IMR-90 (cell line): ENCODE measurements around the gene AP4B1. TPM values are rescaled to one million over a fixed set of nuclear protein-coding genes. Genes with fewer than 3 reads are reported as not detected.

Experiments used
- ATAC-seq: fragments of 200-7000 bp; cut with Tn5 transposase; 2 replicates; pipeline ENCODE4 v1.9.1; 2020; ENCODE audit warnings: low read depth, mild to moderate bottlenecking, moderate library complexity
- BruUV-seq: library from RNA; stranded (reverse); fragments of 400-500 nt; replicated peaks from 2 replicates; lab custom pipeline; 2021; lab: Mats Ljungman, UMichigan
- CTCF ChIA-PET: fragments of 300-600 bp; formaldehyde crosslinking; extraction: SDS; loops from one replicate; lab custom pipeline; 2021; ENCODE audit warnings: antibody characterized with exemption; lab: Yijun Ruan, JAX
- POLR2A ChIA-PET: fragments of 300-600 bp; sonication (Branson Sonifier 250); formaldehyde crosslinking; loops from one replicate; lab custom pipeline; 2022; ENCODE audit warnings: antibody characterized with exemption; ENCODE audit not compliant: unreplicated experiment; lab: Charles Lee
- DNase-seq: peaks from one replicate; pipeline ENCODE4 v3.0.0; 2013
- H2AFZ ChIP-seq: replicated peaks from 2 replicates; pipeline ENCODE3; 2013; ENCODE audit warnings: low read length, mild to moderate bottlenecking; ENCODE audit not compliant: poor library complexity
- H2AK5ac ChIP-seq: 2 replicates; pipeline ENCODE4 v1.6.1; 2013; ENCODE audit warnings: low read depth, low read length, inconsistent platforms
- H2AK9ac ChIP-seq: replicated peaks from 2 replicates; pipeline ENCODE3; 2013; ENCODE audit warnings: mild to moderate bottlenecking, low read depth, low read length, moderate library complexity; ENCODE audit not compliant: poor library complexity
- H2BK120ac ChIP-seq: 2 replicates; pipeline ENCODE4 v1.6.1; 2013; ENCODE audit warnings: low read depth, low read length, inconsistent platforms
- H2BK15ac ChIP-seq: 3 replicates; pipeline ENCODE4 v1.6.1; 2013; ENCODE audit warnings: low read depth, low read length, inconsistent platforms
- H2BK20ac ChIP-seq: 2 replicates; pipeline ENCODE4 v1.6.1; 2013; ENCODE audit warnings: low read depth, mild to moderate bottlenecking, inconsistent platforms, low read length, moderate library complexity
- H2BK5ac ChIP-seq: 2 replicates; pipeline ENCODE4 v1.6.1; 2013; ENCODE audit warnings: mild to moderate bottlenecking, low read depth, low read length, inconsistent platforms; ENCODE audit not compliant: poor library complexity, severe bottlenecking
- H3K14ac ChIP-seq: replicated peaks from 2 replicates; pipeline ENCODE4 v1.6.1; 2013; ENCODE audit warnings: low read depth, low read length, inconsistent platforms
- H3K18ac ChIP-seq: 2 replicates; pipeline ENCODE4 v1.6.1; 2013; ENCODE audit warnings: low read depth, low read length, control low read depth
- H3K23ac ChIP-seq: 2 replicates; pipeline ENCODE4 v1.6.1; 2013; ENCODE audit warnings: low read depth, low read length, inconsistent platforms
- H3K27ac ChIP-seq: 2 replicates; pipeline ENCODE4 v1.5.1; 2013; ENCODE audit warnings: mild to moderate bottlenecking, control low read depth, low read length; ENCODE audit not compliant: insufficient read depth
- H3K27me3 ChIP-seq: 2 replicates; pipeline ENCODE4 v1.6.1; 2013; ENCODE audit warnings: low read length; ENCODE audit not compliant: control insufficient read depth, insufficient read depth
- H3K36me3 ChIP-seq: 2 replicates; pipeline ENCODE4 v1.6.1; 2013; ENCODE audit warnings: low read length, mixed read lengths; ENCODE audit not compliant: control insufficient read depth, insufficient read depth
- H3K4ac ChIP-seq: 2 replicates; pipeline ENCODE4 v1.6.1; 2013; ENCODE audit warnings: low read depth, low read length, inconsistent platforms
- H3K4me1 ChIP-seq: 2 replicates; pipeline ENCODE4 v1.6.1; 2013; ENCODE audit warnings: low read length, mixed read lengths; ENCODE audit not compliant: control insufficient read depth, insufficient read depth
- H3K4me2 ChIP-seq: 2 replicates; pipeline ENCODE4 v1.6.1; 2013; ENCODE audit warnings: low read depth, mild to moderate bottlenecking, control low read depth, low read length, moderate library complexity
- H3K4me3 ChIP-seq: 2 replicates; pipeline ENCODE4 v1.5.1; 2013; ENCODE audit warnings: low read depth, mild to moderate bottlenecking, control low read depth, low read length, moderate library complexity; ENCODE audit not compliant: insufficient read depth
- H3K56ac ChIP-seq: 2 replicates; pipeline ENCODE4 v1.6.1; 2013; ENCODE audit warnings: low read length, inconsistent platforms; ENCODE audit not compliant: insufficient read depth; ENCODE audit errors: extremely low read depth
- H3K79me1 ChIP-seq, 2 experiments: 2 replicates each; pipeline ENCODE4 v1.6.1; 2013; ENCODE audit warnings: low read length in 2 of 2, inconsistent platforms in 1 of 2, low read depth in 1 of 2
- H3K9ac ChIP-seq: 2 replicates; pipeline ENCODE4 v1.6.1; 2013; ENCODE audit warnings: low read depth, low read length, control low read depth
- H3K9me1 ChIP-seq: 2 replicates; pipeline ENCODE4 v1.6.1; 2013; ENCODE audit warnings: low read length, inconsistent platforms; ENCODE audit not compliant: insufficient read depth
- H3K9me3 ChIP-seq: 2 replicates; pipeline ENCODE4 v1.6.1; 2013; ENCODE audit warnings: low read length; ENCODE audit not compliant: control insufficient read depth, insufficient read depth
- H4K20me1 ChIP-seq: 2 replicates; pipeline ENCODE4 v1.6.1; 2013; ENCODE audit warnings: low read length, inconsistent platforms; ENCODE audit not compliant: insufficient read depth
- H4K5ac ChIP-seq: 2 replicates; pipeline ENCODE4 v1.6.1; 2013; ENCODE audit warnings: mild to moderate bottlenecking, low read depth, low read length, control low read depth
- H4K8ac ChIP-seq, 2 experiments: 2 replicates each; pipeline ENCODE4 v1.6.1; 2013; ENCODE audit warnings: low read depth in 2 of 2, low read length in 2 of 2, control low read depth in 1 of 2, inconsistent platforms in 1 of 2
- H4K91ac ChIP-seq: 2 replicates; pipeline ENCODE4 v1.6.1; 2013; ENCODE audit warnings: low read depth, low read length, inconsistent platforms; ENCODE audit not compliant: insufficient read depth
- BHLHE40 ChIP-seq: fragments of 150-350 bp; IDR thresholded peaks from 2 replicates; pipeline ENCODE4 v1.6.1; 2016; ENCODE audit warnings: mild to moderate bottlenecking, low read depth, low read length
- CEBPB ChIP-seq: IDR thresholded peaks from 2 replicates; pipeline ENCODE4 v1.6.1; 2012; ENCODE audit warnings: low read depth, low read length, improper control_type of control experiment
- CHD1 ChIP-seq: IDR thresholded peaks from 2 replicates; pipeline ENCODE4 v1.6.1; 2012; ENCODE audit warnings: low read depth, low read length, improper control_type of control experiment
- FOS ChIP-seq: fragments of 150-350 bp; IDR thresholded peaks from 2 replicates; pipeline ENCODE4 v1.6.1; 2016; ENCODE audit warnings: low read depth, low read length
- MAFK ChIP-seq: IDR thresholded peaks from 2 replicates; pipeline ENCODE4 v1.6.1; 2012; ENCODE audit warnings: low read depth, low read length, improper control_type of control experiment
- MAZ ChIP-seq: IDR thresholded peaks from 2 replicates; pipeline ENCODE4 v1.6.1; 2012; ENCODE audit warnings: low read depth, mild to moderate bottlenecking, low read length, improper control_type of control experiment, moderate library complexity, borderline replicate concordance
- MXI1 ChIP-seq: IDR thresholded peaks from 2 replicates; pipeline ENCODE4 v1.6.1; 2012; ENCODE audit warnings: low read depth, mild to moderate bottlenecking, low read length, moderate library complexity, borderline replicate concordance
- NFE2L2 ChIP-seq: fragments of 150-350 bp; IDR thresholded peaks from 2 replicates; pipeline ENCODE4 v1.6.1; 2016; ENCODE audit warnings: low read depth, mild to moderate bottlenecking, low read length
- POLR2A ChIP-seq: IDR thresholded peaks from 2 replicates; pipeline ENCODE4 v1.6.1; 2012; ENCODE audit warnings: mild to moderate bottlenecking, low read depth, low read length
- RAD21 ChIP-seq: IDR thresholded peaks from 2 replicates; pipeline ENCODE4 v1.6.1; 2012; ENCODE audit warnings: low read length, improper control_type of control experiment
- RCOR1 ChIP-seq: IDR thresholded peaks from 2 replicates; pipeline ENCODE4 v1.6.1; 2012; ENCODE audit warnings: mild to moderate bottlenecking, low read length, improper control_type of control experiment; ENCODE audit not compliant: insufficient replicate concordance
- RFX5 ChIP-seq: IDR thresholded peaks from 2 replicates; pipeline ENCODE4 v1.8.0; 2012; ENCODE audit warnings: low read depth, mild to moderate bottlenecking, low read length, moderate library complexity
- SMC3 ChIP-seq: fragments of 150-350 bp; IDR thresholded peaks from 2 replicates; pipeline ENCODE4 v1.6.1; 2016; ENCODE audit warnings: low read depth, mild to moderate bottlenecking, antibody characterized with exemption, low read length, moderate library complexity
- WGBS, 2 experiments: methylation state at CpG; one replicate each; pipeline versions ENCODE4 v1.1.5 to v1.1.7; 2013; ENCODE audit warnings: missing lambda C conversion rate in 2 of 2; ENCODE audit not compliant: insufficient read length in 1 of 2; ENCODE audit errors: extremely low coverage in 2 of 2; 5-methylcytosine and 5-hydroxymethylcytosine counted together
- dilution Hi-C: fragments of 300-500 bp; cut with HindIII; formaldehyde crosslinking; loops from one replicate; pipeline ENCODE4 v1.14.3; 2018; ENCODE audit warnings: low sequenced_read_pairs; ENCODE audit not compliant: unreplicated experiment
- in situ Hi-C: fragments of 300-500 bp; cut with MboI; formaldehyde crosslinking; loops from 3 replicates; pipeline ENCODE4 v1.14.3; 2019; ENCODE audit warnings: low sequenced_read_pairs, inconsistent platforms, mixed read lengths
- intact Hi-C: fragments of 100-400 bp; cut with micrococcal nuclease; formaldehyde crosslinking; loops from 2 replicates; pipeline ENCODE4 v1.10.0; 2022
- polyA plus RNA-seq, 3 experiments: library from polyadenylated mRNA; depleted of rRNA; stranded (reverse); fragments of >200 nt; gene quantifications; 2 replicates each; pipeline ENCODE4 v1.2.3, GENCODE V29; 2012; ENCODE audit warnings: low replicate concordance in 1 of 3
- total RNA-seq: library from RNA; depleted of rRNA; stranded (reverse); fragments of >200 nt; gene quantifications from 2 replicates; pipeline ENCODE4 v1.2.3, GENCODE V29; 2012
- TF ChIP-seq, protein P1 (sequence below): fragments of 150-350 bp; IDR thresholded peaks from 2 replicates; pipeline ENCODE4 v1.6.1; 2017; ENCODE audit warnings: mild to moderate bottlenecking, antibody characterized with exemption, low read length, low read depth
- TF ChIP-seq, protein P2 (sequence below): conservative IDR thresholded peaks from 2 replicates; pipeline ENCODE4 v1.5.1; 2012; ENCODE audit warnings: mild to moderate bottlenecking, low read depth, low read length, improper control_type of control experiment
- TF ChIP-seq, protein P3 (sequence below): fragments of 150-350 bp; IDR thresholded peaks from 2 replicates; pipeline ENCODE4 v1.6.1; 2016; ENCODE audit warnings: low read depth, mild to moderate bottlenecking, low read length, moderate library complexity, borderline replicate concordance

The AP4B1 gene
- total and polyA plus RNA-seq, 2 of the 4 experiments (the other 2 are of a cell fraction): 15.6 to 18.1 TPM

DNA sequence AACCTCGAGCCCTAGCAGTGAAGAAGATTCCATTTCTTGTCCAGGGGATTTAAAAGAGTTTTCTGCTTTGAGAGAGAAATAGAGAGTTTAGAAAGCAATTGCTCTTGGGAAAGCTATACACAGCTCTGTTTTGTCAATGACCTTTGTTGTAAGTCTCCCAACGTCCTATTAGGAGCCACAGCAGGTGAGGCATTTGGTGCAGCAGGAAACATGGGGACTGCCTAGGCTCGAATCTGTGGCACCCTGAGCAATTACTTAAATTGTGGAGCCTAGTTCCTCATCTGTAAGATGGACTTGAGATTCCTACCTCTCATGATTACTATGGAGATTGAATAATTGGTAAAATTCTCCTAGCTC lies 8.7 kb upstream of the AP4B1 start:
- intact Hi-C loops (loop anchor here (2.0 kb wide), 1 partner anchor 16 kb away; the partner anchor contains the start of gene HIPK1), in situ Hi-C loops (loop anchor here (25.0 kb wide), 1 partner anchor 776 kb away; no protein-coding TSS in a partner anchor), dilution Hi-C loops (no loop called here)
- Histone ChIP-seq H2BK5ac (peak overlapping the region; percentile 4), H3K9ac (no peak overlapping the region; the same call in 1 of the 2 replicates), H3K14ac (peak overlapping the region; percentile 78), H3K27ac (peak overlapping the region; percentile 53; the same call in 1 of the 2 replicates), H3K27me3 (no peaks in the 10 kb centered on the region), H2BK120ac (peak overlapping the region; percentile 86), H3K79me1 (peaks cover 6 to 30% of the 10 kb centered on the region in 2 experiments; a peak in 2 of 4 replicates), H3K4ac (peak overlapping the region; percentile 74), H3K23ac (no peak overlapping the region), H2AK5ac (no peak overlapping the region; the same call in 1 of the 2 replicates), H3K56ac (peak overlapping the region; percentile 14; the same call in 1 of the 2 replicates), H3K4me3 (no peak overlapping the region), H3K4me2 (peak overlapping the region; percentile 49; the same call in 1 of the 2 replicates), H4K5ac (peak overlapping the region; percentile 28; the same call in 1 of the 2 replicates), H4K91ac (peak overlapping the region; percentile 38; the same call in 1 of the 2 replicates), H3K9me3 (no peaks in the 10 kb centered on the region), H2AK9ac (peak overlapping the region; percentile 75), H4K8ac (peak overlapping the region in 1 of 2 experiments; percentile 82; a peak in 2 of 4 replicates), H2AFZ (peak overlapping the region; percentile 76), H3K36me3 (peaks cover 12% of the 10 kb centered on the region), H2BK15ac (no peak overlapping the region; the same call in 1 of the 3 replicates), H3K4me1 (peaks cover 7% of the 10 kb centered on the region), H3K9me1 (peaks cover 9% of the 10 kb centered on the region), H2BK20ac (peak overlapping the region; percentile 74; the same call in 1 of the 2 replicates), H3K18ac (peak overlapping the region; percentile 18; the same call in 1 of the 2 replicates), H4K20me1 (no peaks in the 10 kb centered on the region)
- ATAC-seq (no peak), DNase-seq (no peak)
- no peak for TF ChIP-seq RAD21
- TF ChIP-seq, protein P1, sequence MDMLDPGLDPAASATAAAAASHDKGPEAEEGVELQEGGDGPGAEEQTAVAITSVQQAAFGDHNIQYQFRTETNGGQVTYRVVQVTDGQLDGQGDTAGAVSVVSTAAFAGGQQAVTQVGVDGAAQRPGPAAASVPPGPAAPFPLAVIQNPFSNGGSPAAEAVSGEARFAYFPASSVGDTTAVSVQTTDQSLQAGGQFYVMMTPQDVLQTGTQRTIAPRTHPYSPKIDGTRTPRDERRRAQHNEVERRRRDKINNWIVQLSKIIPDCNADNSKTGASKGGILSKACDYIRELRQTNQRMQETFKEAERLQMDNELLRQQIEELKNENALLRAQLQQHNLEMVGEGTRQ: no peak
- TF ChIP-seq MXI1: no peak
- no peak for TF ChIP-seq FOS
- TF ChIP-seq CEBPB: no peak
- TF ChIP-seq, protein P2, sequence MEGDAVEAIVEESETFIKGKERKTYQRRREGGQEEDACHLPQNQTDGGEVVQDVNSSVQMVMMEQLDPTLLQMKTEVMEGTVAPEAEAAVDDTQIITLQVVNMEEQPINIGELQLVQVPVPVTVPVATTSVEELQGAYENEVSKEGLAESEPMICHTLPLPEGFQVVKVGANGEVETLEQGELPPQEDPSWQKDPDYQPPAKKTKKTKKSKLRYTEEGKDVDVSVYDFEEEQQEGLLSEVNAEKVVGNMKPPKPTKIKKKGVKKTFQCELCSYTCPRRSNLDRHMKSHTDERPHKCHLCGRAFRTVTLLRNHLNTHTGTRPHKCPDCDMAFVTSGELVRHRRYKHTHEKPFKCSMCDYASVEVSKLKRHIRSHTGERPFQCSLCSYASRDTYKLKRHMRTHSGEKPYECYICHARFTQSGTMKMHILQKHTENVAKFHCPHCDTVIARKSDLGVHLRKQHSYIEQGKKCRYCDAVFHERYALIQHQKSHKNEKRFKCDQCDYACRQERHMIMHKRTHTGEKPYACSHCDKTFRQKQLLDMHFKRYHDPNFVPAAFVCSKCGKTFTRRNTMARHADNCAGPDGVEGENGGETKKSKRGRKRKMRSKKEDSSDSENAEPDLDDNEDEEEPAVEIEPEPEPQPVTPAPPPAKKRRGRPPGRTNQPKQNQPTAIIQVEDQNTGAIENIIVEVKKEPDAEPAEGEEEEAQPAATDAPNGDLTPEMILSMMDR: no peak
- TF ChIP-seq, protein P3, sequence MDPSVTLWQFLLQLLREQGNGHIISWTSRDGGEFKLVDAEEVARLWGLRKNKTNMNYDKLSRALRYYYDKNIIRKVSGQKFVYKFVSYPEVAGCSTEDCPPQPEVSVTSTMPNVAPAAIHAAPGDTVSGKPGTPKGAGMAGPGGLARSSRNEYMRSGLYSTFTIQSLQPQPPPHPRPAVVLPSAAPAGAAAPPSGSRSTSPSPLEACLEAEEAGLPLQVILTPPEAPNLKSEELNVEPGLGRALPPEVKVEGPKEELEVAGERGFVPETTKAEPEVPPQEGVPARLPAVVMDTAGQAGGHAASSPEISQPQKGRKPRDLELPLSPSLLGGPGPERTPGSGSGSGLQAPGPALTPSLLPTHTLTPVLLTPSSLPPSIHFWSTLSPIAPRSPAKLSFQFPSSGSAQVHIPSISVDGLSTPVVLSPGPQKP: no peak
- no peak for TF ChIP-seq NFE2L2
- TF ChIP-seq RFX5: no peak
- TF ChIP-seq CHD1: no peak
- TF ChIP-seq MAZ: no peak
- TF ChIP-seq SMC3: no peak
- no peak for TF ChIP-seq MAFK
- no peak for TF ChIP-seq RCOR1
- no peak for TF ChIP-seq BHLHE40
- TF ChIP-seq POLR2A: no peak
- WGBS, 2 experiments: no CpG with 5 or more reads among the region's 3 CpGs
- ChIA-PET POLR2A (interaction anchor here (1.4 kb wide), 1 partner anchor 9 kb away, joined by 6 read pairs; the partner anchor contains the start of gene AP4B1), CTCF (no interaction called here)
- BruUV-seq: no TSS peak
